ENCODE measurements around the gene CRIP2. TPM values are rescaled to one million over a fixed set of nuclear protein-coding genes. Genes with fewer than 3 reads are reported as not detected.
A peak's percentile ranks its signal among the peaks of the same experiment; 100 is the strongest.

Gene CRIP2
- total and polyA plus RNA-seq, 2 experiments from 2014 or later, result 3.4 to 9.6 TPM

DNA sequence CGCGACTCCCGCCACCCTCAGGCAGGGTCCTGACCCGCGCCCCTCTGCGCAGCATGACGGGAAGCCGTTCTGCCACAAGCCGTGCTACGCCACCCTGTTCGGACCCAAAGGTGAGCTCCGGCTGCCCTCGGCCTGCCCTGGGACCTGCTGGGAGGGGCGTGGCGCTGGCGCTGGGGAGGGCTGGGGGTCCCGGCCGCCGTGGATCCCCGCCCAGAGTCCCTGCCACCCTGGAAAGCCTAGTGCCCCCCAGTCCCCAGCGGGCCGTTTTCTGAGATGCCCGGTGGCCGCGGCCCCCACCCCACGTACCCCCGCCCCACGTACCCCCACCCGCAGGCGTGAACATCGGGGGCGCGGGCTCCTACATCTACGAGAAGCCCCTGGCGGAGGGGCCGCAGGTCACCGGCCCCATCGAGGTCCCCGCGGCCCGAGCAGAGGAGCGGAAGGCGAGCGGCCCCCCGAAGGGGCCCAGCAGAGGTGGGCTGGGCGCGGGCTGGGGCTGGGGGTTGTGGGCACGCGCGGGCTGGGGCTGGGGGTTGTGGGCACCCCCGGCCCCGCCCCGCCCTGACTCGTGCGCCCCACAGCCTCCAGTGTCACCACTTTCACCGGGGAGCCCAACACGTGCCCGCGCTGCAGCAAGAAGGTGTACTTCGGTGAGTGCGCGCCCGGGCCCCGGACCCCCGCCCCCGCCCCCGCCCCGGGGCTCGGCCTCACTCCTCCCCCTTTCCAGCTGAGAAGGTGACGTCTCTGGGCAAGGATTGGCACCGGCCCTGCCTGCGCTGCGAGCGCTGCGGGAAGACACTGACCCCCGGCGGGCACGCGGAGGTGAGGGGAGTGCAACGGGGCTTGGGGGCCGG lies 4.0 kb downstream of the CRIP2 start:
- Histone ChIP-seq H3K79me2 (replicated peaks; ENCODE audit: insufficient read depth) (no peaks in the 10 kb centered on the region), H3K27ac (ENCODE audit: low read depth) (no peak overlapping the region), H3F3A (replicated peaks; ENCODE audit: low read depth) (0 out of 2 replicates have a peak, but pooled peaks cover 4% of the 10 kb centered on the region), H2AFZ (no peak overlapping the region), H3K4me1 (ENCODE audit: insufficient read depth) (peaks cover 17% of the 10 kb centered on the region; the same call in 1 of the 2 replicates), H3K4me2 (peak overlapping the region; percentile 72), H3K9me2 (ENCODE audit: insufficient read depth) (no peaks in the 10 kb centered on the region), H3K4me3 (peak overlapping the region; percentile 47), H3K27me3 (ENCODE audit: insufficient read depth) (peaks cover 83% of the 10 kb centered on the region), H4K20me1 (replicated peaks; ENCODE audit: insufficient read depth) (no peaks in the 10 kb centered on the region), H3K36me3 (ENCODE audit: insufficient read depth) (no peaks in the 10 kb centered on the region)
- Mint-ChIP-seq H3K27me3 (ENCODE audit: insufficient read depth, low read depth, poor library complexity) (peaks cover 63% of the 10 kb centered on the region), H3K36me3 (ENCODE audit: low read depth) (no peaks in the 10 kb centered on the region), H3K4me1 (peaks cover 17% of the 10 kb centered on the region; the same call in 2 of the 3 replicates), H3K4me3 (peak overlapping the region; percentile 56; the same call in 1 of the 3 replicates), H3K9me3 (no peaks in the 10 kb centered on the region), H3K27ac (no peak overlapping the region)
- TF ChIP-seq ZNF114 (CRISPR knock-in tag; IDR thresholded peaks at IDR 0.05) (no peak), EZH2 (IDR thresholded peaks at IDR 0.05; ENCODE audit: low read depth, unreplicated experiment) (no peak), POLR2AphosphoS5 (IDR thresholded peaks at IDR 0.05; ENCODE audit: low read depth) (no peak), STAT1 (IDR thresholded peaks at IDR 0.05; ENCODE audit: unreplicated experiment) (no peak), ZNF331 (CRISPR knock-in tag; IDR thresholded peaks at IDR 0.05; ENCODE audit: low read depth) (no peak), EZH2phosphoT487 (IDR thresholded peaks at IDR 0.05; ENCODE audit: unreplicated experiment) (no peak), JUNB (IDR thresholded peaks at IDR 0.05; ENCODE audit: unreplicated experiment) (no peak), CREB1 (CRISPR knock-in tag; IDR thresholded peaks at IDR 0.05; ENCODE audit: low read depth) (no peak)
- TF ChIP-seq, protein P1, sequence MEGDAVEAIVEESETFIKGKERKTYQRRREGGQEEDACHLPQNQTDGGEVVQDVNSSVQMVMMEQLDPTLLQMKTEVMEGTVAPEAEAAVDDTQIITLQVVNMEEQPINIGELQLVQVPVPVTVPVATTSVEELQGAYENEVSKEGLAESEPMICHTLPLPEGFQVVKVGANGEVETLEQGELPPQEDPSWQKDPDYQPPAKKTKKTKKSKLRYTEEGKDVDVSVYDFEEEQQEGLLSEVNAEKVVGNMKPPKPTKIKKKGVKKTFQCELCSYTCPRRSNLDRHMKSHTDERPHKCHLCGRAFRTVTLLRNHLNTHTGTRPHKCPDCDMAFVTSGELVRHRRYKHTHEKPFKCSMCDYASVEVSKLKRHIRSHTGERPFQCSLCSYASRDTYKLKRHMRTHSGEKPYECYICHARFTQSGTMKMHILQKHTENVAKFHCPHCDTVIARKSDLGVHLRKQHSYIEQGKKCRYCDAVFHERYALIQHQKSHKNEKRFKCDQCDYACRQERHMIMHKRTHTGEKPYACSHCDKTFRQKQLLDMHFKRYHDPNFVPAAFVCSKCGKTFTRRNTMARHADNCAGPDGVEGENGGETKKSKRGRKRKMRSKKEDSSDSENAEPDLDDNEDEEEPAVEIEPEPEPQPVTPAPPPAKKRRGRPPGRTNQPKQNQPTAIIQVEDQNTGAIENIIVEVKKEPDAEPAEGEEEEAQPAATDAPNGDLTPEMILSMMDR (conservative IDR thresholded peaks at IDR 0.05; ENCODE audit: low read depth in 2 of 2), result no peak
- TF ChIP-seq, protein P2, sequence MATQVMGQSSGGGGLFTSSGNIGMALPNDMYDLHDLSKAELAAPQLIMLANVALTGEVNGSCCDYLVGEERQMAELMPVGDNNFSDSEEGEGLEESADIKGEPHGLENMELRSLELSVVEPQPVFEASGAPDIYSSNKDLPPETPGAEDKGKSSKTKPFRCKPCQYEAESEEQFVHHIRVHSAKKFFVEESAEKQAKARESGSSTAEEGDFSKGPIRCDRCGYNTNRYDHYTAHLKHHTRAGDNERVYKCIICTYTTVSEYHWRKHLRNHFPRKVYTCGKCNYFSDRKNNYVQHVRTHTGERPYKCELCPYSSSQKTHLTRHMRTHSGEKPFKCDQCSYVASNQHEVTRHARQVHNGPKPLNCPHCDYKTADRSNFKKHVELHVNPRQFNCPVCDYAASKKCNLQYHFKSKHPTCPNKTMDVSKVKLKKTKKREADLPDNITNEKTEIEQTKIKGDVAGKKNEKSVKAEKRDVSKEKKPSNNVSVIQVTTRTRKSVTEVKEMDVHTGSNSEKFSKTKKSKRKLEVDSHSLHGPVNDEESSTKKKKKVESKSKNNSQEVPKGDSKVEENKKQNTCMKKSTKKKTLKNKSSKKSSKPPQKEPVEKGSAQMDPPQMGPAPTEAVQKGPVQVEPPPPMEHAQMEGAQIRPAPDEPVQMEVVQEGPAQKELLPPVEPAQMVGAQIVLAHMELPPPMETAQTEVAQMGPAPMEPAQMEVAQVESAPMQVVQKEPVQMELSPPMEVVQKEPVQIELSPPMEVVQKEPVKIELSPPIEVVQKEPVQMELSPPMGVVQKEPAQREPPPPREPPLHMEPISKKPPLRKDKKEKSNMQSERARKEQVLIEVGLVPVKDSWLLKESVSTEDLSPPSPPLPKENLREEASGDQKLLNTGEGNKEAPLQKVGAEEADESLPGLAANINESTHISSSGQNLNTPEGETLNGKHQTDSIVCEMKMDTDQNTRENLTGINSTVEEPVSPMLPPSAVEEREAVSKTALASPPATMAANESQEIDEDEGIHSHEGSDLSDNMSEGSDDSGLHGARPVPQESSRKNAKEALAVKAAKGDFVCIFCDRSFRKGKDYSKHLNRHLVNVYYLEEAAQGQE (IDR thresholded peaks at IDR 0.05; ENCODE audit: unreplicated experiment), result no peak
- TF ChIP-seq, protein P3, sequence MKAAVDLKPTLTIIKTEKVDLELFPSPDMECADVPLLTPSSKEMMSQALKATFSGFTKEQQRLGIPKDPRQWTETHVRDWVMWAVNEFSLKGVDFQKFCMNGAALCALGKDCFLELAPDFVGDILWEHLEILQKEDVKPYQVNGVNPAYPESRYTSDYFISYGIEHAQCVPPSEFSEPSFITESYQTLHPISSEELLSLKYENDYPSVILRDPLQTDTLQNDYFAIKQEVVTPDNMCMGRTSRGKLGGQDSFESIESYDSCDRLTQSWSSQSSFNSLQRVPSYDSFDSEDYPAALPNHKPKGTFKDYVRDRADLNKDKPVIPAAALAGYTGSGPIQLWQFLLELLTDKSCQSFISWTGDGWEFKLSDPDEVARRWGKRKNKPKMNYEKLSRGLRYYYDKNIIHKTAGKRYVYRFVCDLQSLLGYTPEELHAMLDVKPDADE (IDR thresholded peaks at IDR 0.05), result no peak
- TF ChIP-seq, protein P4, sequence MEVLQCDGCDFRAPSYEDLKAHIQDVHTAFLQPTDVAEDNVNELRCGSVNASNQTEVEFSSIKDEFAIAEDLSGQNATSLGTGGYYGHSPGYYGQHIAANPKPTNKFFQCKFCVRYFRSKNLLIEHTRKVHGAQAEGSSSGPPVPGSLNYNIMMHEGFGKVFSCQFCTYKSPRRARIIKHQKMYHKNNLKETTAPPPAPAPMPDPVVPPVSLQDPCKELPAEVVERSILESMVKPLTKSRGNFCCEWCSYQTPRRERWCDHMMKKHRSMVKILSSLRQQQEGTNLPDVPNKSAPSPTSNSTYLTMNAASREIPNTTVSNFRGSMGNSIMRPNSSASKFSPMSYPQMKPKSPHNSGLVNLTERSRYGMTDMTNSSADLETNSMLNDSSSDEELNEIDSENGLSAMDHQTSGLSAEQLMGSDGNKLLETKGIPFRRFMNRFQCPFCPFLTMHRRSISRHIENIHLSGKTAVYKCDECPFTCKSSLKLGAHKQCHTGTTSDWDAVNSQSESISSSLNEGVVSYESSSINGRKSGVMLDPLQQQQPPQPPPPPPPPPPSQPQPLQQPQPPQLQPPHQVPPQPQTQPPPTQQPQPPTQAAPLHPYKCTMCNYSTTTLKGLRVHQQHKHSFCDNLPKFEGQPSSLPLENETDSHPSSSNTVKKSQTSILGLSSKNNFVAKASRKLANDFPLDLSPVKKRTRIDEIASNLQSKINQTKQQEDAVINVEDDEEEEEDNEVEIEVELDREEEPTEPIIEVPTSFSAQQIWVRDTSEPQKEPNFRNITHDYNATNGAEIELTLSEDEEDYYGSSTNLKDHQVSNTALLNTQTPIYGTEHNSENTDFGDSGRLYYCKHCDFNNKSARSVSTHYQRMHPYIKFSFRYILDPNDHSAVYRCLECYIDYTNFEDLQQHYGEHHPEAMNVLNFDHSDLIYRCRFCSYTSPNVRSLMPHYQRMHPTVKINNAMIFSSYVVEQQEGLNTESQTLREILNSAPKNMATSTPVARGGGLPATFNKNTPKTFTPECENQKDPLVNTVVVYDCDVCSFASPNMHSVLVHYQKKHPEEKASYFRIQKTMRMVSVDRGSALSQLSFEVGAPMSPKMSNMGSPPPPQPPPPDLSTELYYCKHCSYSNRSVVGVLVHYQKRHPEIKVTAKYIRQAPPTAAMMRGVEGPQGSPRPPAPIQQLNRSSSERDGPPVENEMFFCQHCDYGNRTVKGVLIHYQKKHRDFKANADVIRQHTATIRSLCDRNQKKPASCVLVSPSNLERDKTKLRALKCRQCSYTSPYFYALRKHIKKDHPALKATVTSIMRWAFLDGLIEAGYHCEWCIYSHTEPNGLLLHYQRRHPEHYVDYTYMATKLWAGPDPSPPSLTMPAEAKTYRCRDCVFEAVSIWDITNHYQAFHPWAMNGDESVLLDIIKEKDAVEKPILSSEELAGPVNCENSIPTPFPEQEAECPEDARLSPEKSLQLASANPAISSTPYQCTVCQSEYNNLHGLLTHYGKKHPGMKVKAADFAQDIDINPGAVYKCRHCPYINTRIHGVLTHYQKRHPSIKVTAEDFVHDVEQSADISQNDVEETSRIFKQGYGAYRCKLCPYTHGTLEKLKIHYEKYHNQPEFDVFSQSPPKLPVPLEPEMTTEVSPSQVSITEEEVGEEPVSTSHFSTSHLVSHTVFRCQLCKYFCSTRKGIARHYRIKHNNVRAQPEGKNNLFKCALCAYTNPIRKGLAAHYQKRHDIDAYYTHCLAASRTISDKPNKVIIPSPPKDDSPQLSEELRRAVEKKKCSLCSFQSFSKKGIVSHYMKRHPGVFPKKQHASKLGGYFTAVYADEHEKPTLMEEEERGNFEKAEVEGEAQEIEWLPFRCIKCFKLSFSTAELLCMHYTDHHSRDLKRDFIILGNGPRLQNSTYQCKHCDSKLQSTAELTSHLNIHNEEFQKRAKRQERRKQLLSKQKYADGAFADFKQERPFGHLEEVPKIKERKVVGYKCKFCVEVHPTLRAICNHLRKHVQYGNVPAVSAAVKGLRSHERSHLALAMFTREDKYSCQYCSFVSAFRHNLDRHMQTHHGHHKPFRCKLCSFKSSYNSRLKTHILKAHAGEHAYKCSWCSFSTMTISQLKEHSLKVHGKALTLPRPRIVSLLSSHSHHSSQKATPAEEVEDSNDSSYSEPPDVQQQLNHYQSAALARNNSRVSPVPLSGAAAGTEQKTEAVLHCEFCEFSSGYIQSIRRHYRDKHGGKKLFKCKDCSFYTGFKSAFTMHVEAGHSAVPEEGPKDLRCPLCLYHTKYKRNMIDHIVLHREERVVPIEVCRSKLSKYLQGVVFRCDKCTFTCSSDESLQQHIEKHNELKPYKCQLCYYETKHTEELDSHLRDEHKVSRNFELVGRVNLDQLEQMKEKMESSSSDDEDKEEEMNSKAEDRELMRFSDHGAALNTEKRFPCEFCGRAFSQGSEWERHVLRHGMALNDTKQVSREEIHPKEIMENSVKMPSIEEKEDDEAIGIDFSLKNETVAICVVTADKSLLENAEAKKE (CRISPR knock-in tag; IDR thresholded peaks at IDR 0.05), result no peak
- peak; percentile 1; the same call in 2 of the 3 replicates for ATAC-seq
- DNase-seq (ENCODE audit: low spot score), result peak; percentile 50

All from GM23338 (cell line).